22Rv1 (cell line): ENCODE results near the gene NRXN3.

Experiments used
- H3K27ac ChIP-seq: fragments of 450-650 bp; 2 replicates; pipeline ENCODE4 v1.5.1; 2017
- ZFX ChIP-seq: fragments of 450-650 bp; IDR thresholded peaks from 2 replicates; pipeline ENCODE4 v1.6.1; 2017; ENCODE audit warnings: antibody characterized with exemption, borderline replicate concordance
- TF ChIP-seq, protein P1 (sequence below): fragments of 450-650 bp; IDR thresholded peaks from 2 replicates; pipeline ENCODE4 v1.5.1; 2017; ENCODE audit warnings: mild to moderate bottlenecking

Gene NRXN3

DNA sequence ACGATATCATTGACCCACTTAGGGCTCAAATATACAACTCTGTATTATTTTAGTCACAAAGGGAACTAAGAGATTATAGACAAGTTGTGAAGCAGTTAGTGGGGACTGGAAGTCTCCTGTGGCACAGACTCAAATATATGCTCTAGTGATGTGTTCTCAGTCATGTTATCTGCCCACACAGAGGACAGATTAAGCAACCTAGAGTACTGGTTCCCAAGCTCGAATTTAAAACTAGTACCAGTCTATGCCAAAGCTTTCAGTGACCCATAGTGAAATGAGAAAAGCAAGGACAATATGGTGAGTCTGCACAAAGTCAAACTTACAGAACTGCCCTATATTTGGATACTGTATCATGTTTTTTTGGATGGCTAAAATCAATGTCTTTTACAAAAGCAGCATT, 1651.9 kb downstream of the NRXN3 start:
- TF ChIP-seq ZFX, result no peak
- TF ChIP-seq, protein P1, sequence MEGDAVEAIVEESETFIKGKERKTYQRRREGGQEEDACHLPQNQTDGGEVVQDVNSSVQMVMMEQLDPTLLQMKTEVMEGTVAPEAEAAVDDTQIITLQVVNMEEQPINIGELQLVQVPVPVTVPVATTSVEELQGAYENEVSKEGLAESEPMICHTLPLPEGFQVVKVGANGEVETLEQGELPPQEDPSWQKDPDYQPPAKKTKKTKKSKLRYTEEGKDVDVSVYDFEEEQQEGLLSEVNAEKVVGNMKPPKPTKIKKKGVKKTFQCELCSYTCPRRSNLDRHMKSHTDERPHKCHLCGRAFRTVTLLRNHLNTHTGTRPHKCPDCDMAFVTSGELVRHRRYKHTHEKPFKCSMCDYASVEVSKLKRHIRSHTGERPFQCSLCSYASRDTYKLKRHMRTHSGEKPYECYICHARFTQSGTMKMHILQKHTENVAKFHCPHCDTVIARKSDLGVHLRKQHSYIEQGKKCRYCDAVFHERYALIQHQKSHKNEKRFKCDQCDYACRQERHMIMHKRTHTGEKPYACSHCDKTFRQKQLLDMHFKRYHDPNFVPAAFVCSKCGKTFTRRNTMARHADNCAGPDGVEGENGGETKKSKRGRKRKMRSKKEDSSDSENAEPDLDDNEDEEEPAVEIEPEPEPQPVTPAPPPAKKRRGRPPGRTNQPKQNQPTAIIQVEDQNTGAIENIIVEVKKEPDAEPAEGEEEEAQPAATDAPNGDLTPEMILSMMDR, result no peak
- H3K27ac ChIP-seq, result no peak overlapping the region

DNA sequence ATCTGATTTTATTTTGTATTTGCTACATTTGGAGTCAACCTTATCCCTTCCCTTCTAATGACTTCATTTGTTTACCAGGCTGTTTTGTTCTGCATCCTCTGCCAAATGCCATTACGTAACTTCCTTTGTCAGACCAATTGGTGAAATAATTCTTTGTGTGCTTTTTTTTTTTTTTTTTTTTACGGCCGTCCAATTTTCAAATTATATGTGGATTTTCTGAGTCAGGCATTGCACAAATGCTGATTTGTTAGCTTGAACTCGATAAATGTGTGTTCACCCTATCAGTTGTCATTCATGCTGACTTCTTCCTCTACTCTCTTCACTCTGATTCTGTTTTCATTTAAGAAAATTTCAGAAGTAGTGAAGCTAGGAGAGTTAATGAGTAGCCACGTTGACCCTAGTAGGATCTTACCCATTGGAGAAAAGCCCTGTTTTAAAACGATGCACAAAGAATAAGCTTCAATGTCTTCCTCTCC, 1654.9 kb downstream of the NRXN3 start:
- no peak overlapping the region for H3K27ac ChIP-seq
- no peak for TF ChIP-seq ZFX
- TF ChIP-seq, protein P1, result no peak

DNA sequence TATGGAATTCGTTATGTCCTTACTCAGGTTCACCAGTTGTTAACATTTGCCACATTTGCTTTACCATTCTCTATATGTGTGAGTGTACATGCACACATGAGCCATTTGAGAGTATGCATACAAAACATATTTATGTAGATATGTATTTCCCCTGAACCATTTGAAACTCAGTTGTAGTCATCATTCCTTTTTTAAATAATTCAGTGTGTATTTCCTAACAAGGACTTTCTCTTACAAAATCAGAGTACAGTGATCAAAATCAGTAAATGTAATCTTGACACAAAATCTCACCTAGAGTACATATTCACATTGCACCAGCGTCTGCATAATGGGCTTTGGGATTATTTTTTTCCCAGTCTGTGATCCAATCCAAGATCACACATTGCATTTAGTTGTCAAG, 1656.2 kb downstream of the NRXN3 start:
- no peak overlapping the region for H3K27ac ChIP-seq
- no peak for TF ChIP-seq ZFX
- TF ChIP-seq, protein P1, result no peak

DNA sequence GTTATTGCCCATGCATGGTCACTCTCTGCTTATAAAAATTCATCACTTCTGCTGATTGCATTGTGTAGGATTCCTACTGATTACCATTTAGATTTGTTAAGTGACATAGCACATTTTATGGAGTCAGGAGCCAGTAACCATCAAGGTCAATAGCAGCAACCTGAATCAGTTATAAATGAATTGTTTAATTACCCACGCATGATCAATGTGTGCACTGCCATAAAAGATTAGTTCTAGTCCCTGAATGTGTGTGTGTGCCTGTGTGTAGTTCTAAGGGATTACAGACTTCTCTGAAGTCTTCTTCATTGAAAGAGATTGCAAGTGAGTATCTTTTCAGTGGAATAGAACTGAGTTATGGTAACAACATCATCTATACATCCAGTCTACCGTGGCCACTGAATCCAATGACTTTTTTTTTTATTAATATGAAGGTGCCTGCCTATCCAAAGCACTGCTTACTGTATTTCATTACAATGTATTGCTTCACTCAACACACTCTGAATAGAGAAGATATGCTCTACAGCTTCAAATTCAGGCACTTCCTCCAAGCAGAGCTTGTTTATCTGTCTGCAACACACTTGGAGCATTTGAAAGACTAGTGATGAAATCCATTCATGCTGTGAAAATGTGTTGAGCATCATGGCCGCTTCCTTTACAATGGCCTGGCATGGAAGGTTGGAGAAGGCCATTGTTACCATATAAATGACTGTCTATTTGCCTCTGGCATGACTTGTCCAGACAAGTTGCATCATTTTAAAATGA, 1659.4 kb downstream of the NRXN3 start:
- TF ChIP-seq, protein P1, result no peak
- TF ChIP-seq ZFX, result no peak
- no peak overlapping the region for H3K27ac ChIP-seq

DNA sequence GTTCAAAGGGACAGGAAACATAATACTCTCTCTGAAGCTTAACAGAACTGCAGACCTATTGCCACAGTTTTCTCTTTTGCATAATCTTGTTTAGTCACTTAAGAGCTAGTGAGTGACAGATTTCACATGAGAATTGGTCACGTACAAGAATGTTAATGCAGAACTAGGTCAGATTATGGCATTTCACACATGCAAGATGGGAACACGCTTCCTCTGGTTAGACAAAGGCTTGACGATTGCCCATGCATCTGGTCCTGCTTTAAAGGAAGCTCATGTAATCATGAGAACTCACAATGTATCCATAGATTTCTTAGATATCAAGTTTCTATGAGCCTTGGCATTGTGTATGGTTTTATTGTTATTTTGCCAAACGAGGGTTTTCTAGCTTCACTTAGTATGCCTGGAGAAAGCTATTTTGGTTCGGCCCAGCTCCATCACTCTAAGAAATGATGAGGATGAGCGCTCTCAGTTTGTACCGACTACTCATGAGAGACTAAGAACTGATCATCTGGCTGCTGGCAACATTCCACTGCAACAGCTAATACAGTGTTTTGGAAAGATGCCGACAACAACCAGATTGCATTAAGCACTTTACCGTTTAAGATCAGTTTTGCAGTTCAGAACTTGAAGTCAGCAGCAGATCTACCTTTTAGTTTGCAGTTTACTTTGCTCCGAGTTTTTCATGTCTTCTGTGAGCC, 1661.2 kb downstream of the NRXN3 start:
- no peak overlapping the region for H3K27ac ChIP-seq
- TF ChIP-seq, protein P1, result no peak
- no peak for TF ChIP-seq ZFX

DNA sequence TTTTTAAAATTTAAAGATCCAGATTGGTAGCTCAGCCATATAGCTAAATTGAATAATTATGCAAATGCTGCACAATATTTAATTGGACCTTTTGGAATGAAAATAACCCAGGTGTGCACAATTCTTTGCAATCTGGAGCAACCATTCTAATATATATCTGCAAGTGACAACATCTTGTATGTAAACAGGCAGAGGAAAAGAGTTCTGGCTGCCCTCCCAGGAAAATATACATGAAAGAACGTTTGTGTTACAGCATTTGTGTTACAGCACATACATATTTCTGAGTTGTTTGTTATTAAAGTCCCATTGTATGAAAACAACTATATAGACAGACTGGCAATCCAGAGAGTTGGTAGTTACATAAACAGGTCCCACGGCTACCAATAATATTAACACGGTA, 1663.6 kb downstream of the NRXN3 start:
- no peak overlapping the region for H3K27ac ChIP-seq
- TF ChIP-seq, protein P1, result no peak

DNA sequence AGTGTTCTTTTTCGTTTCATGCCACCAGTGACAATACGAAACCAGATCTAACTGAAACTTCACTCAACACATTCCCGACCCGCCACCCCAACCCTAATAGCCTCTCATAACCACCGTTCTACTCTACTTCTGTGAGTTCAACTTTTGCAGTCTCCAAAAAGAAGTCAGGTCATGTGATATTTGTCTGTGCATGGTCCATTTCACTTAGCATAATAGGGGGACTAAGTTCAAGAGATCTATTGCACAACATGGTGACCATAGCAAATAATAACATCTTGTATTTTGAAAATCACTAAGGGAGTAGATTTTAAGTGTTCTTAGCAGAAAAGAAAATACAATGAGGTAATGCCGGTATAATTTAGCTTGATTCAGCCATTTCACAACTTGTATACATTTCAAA, 1664.7 kb downstream of the NRXN3 start:
- H3K27ac ChIP-seq, result no peak overlapping the region
- no peak for TF ChIP-seq ZFX
- TF ChIP-seq, protein P1, result no peak
